ENCODE data around the gene GPR33. TPM values are rescaled to one million over a fixed set of nuclear protein-coding genes. Genes with fewer than 3 reads are reported as not detected.

Gene GPR33
- total RNA-seq, 1 experiment from 2014 or later: not detected

GRCh38 chr14:31492759-31493498 lies 5.1 kb upstream of the GPR33 start:
- no peak for TF ChIP-seq FOXP4 (CRISPR knock-in tag; IDR thresholded peaks at IDR 0.05)
- TF ChIP-seq CTCF (IDR thresholded peaks at IDR 0.05): no peak
- no peak for TF ChIP-seq ELF4 (CRISPR knock-in tag; IDR thresholded peaks at IDR 0.05; ENCODE audit: low read depth)
- no peak for TF ChIP-seq SP1 (CRISPR knock-in tag; conservative IDR thresholded peaks at IDR 0.05)
- TF ChIP-seq FOXK1 (CRISPR knock-in tag; IDR thresholded peaks at IDR 0.05): no peak
- no peak for TF ChIP-seq ATF6 (CRISPR knock-in tag; IDR thresholded peaks at IDR 0.05)
- TF ChIP-seq ZNF317 (CRISPR knock-in tag; IDR thresholded peaks at IDR 0.05; ENCODE audit: borderline replicate concordance, low read depth): no peak
- no peak for TF ChIP-seq GABPB1 (CRISPR knock-in tag; IDR thresholded peaks at IDR 0.05)
- TF ChIP-seq ZNF263 (CRISPR knock-in tag; IDR thresholded peaks at IDR 0.05; ENCODE audit: low read depth): no peak
- no peak for TF ChIP-seq TEAD4 (CRISPR knock-in tag; IDR thresholded peaks at IDR 0.05)
- no peak for TF ChIP-seq JAZF1 (CRISPR knock-in tag; IDR thresholded peaks at IDR 0.05)
- TF ChIP-seq MYBL2 (CRISPR knock-in tag; IDR thresholded peaks at IDR 0.05): no peak
- no peak for TF ChIP-seq USF1 (CRISPR knock-in tag; IDR thresholded peaks at IDR 0.05)
- Mint-ChIP-seq H3K4me1 (no peaks in the 10 kb centered on the region), H3K27me3 (ENCODE audit: low read depth) (no peaks in the 10 kb centered on the region), H3K4me3 (no peak overlapping the region), H3K36me3 (peaks cover 2% of the 10 kb centered on the region; the same call in 1 of the 2 replicates), H3K27ac (no peak overlapping the region), H3K9me3 (peaks cover 24% of the 10 kb centered on the region)
- ChIA-PET CTCF (interaction anchor here (1.9 kb wide), 1 partner anchor 17 kb away, joined by 4 read pairs; no protein-coding TSS in a partner anchor), POLR2A (no interaction called here)
- DNase-seq (ENCODE audit: low spot score) (no peak), ATAC-seq (no peak)

- POLR2A ChIA-PET: no interaction called here
- CTCF ChIA-PET: no interaction called here
- Mint-ChIP-seq H3K4me3 (no peak overlapping the region), H3K9me3 (peaks cover 18% of the 10 kb centered on the region), H3K4me1 (no peaks in the 10 kb centered on the region), H3K27ac (no peak overlapping the region), H3K27me3 (ENCODE audit: low read depth) (no peaks in the 10 kb centered on the region), H3K36me3 (peaks cover 2% of the 10 kb centered on the region; the same call in 1 of the 2 replicates)
- TF ChIP-seq ZNF263 (CRISPR knock-in tag; IDR thresholded peaks at IDR 0.05; ENCODE audit: low read depth): no peak
- no peak for TF ChIP-seq ZNF396 (CRISPR knock-in tag; IDR thresholded peaks at IDR 0.05; ENCODE audit: borderline replicate concordance)
- TF ChIP-seq NR3C1 (CRISPR knock-in tag; conservative IDR thresholded peaks at IDR 0.05; ENCODE audit: low read depth): no peak
- ATAC-seq: no peak
- no peak for DNase-seq (ENCODE audit: low spot score)
Observed at GRCh38 chr14:31489691-31490090, 1.9 kb upstream of the GPR33 start.

- Mint-ChIP-seq H3K4me3 (no peak overlapping the region), H3K27ac (no peak overlapping the region), H3K9me3 (no peaks in the 10 kb centered on the region), H3K27me3 (ENCODE audit: low read depth) (no peaks in the 10 kb centered on the region; the same call in 1 of the 2 replicates), H3K36me3 (no peaks in the 10 kb centered on the region), H3K4me1 (no peaks in the 10 kb centered on the region)
- ChIA-PET CTCF (interaction anchor here (0.7 kb wide), 1 partner anchor 192 kb away, joined by 6 read pairs; no protein-coding TSS in a partner anchor), POLR2A (no interaction called here)
- TF ChIP-seq ATF3 (CRISPR knock-in tag; conservative IDR thresholded peaks at IDR 0.05): no peak
- TF ChIP-seq ZNF512 (CRISPR knock-in tag; IDR thresholded peaks at IDR 0.05; ENCODE audit: borderline replicate concordance): no peak
- no peak for TF ChIP-seq KAT7 (CRISPR knock-in tag; IDR thresholded peaks at IDR 0.05; ENCODE audit: borderline replicate concordance)
- no peak for DNase-seq (ENCODE audit: low spot score)
- no peak for ATAC-seq
Observed at GRCh38 chr14:31486764-31487163, 1.1 kb downstream of the GPR33 start.
